ENCODE data around the gene USP31.

USP31 gene

GRCh38 chr16:23181506-23181905, 32.3 kb upstream of the USP31 start:
- no peak for TF ChIP-seq ZNF274 (IDR thresholded peaks at IDR 0.05; ENCODE audit: low read depth, low read length)
- no peak overlapping the region for H3K4me3 ChIP-seq (ENCODE audit: low read length)

GRCh38 chr16:23175651-23176050, 26.4 kb upstream of the USP31 start:
- TF ChIP-seq ZNF274 (IDR thresholded peaks at IDR 0.05; ENCODE audit: low read depth, low read length) = no peak
- no peak overlapping the region for H3K4me3 ChIP-seq (ENCODE audit: low read length)

GRCh38 chr16:23174622-23175021, 25.4 kb upstream of the USP31 start:
- TF ChIP-seq ZNF274 (IDR thresholded peaks at IDR 0.05; ENCODE audit: low read depth, low read length) = no peak
- no peak overlapping the region for H3K4me3 ChIP-seq (ENCODE audit: low read length)

DNA sequence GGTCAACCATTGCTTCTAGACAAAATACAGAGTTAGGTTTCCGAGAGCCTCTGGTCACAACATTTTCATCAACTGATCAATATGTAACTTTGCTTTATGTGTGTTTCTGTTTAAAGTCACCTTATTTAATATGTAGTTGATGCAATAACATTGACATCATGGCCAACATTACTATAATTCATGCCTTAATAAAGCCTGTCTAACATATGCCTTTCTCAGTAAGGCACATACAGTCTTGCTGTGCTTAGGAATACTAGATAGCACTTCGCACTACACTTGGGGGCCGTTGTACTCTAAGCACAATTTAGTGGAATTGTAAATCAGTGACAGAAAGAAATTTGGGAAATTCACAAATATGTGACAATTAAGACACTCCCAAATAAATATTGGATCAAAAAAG, 23.7 kb upstream of the USP31 start:
- no peak overlapping the region for H3K4me3 ChIP-seq (ENCODE audit: low read length)
- no peak for TF ChIP-seq ZNF274 (IDR thresholded peaks at IDR 0.05; ENCODE audit: low read depth, low read length)

DNA sequence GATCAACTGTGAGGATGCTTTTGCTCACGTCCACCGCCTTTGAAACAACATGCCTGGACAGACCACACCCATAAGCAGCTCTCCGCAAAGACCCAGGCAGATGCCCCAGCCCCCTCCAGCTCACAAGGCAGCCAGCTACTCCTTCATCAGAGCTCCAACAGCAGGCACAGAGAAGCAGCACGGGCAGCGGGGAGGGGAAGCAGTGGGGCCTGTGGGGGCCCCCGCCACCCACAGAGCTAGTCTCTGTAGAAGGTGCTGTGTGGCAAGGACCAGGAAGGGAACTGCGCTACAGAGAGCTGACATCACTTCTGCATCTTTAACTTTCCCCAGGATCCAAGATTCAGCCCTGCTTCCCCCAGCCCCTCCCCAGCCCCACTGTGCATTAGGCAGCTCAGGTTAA, 23.3 kb upstream of the USP31 start:
- no peak for TF ChIP-seq ZNF274 (IDR thresholded peaks at IDR 0.05; ENCODE audit: low read depth, low read length)
- H3K4me3 ChIP-seq (ENCODE audit: low read length) = no peak overlapping the region

DNA sequence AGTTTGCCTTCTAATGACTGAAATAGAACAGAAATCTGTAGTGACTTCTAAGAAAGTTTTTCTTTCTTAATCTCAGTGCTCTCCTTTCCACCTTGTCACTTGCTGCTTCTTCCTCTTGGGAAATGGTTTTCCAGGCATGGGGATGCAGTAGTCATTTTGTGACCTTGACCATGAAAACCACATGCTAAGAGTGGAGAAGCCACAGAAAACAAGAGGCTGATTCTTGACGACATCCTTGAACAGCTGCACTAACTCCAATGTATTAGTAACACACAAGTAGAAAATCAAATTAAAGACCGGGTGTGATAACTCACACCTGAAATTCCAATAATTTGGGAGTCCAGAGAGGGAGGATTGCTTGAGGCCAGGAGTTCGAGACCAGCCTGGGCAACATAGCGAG, 15.5 kb upstream of the USP31 start:
- no peak overlapping the region for H3K4me3 ChIP-seq (ENCODE audit: low read length)
- no peak for TF ChIP-seq ZNF274 (IDR thresholded peaks at IDR 0.05; ENCODE audit: low read depth, low read length)

DNA sequence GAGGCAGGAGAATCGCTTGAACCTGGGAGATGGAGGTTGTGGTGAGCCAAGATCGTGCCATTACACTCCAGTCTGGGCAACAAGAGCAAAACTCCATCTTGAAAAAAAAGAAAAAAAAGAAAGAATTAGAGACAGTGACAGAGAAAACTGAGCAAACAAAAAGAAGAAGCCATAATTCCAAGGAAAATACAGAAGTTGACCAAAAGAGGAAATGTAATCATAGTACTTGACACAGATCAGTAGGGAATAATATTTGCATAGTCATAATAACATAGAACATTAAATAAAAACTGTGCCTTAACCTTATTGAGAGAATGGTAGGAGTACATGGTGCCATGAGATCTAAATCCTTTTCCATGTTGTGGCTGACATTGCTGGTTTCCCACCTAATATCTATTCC, 14.7 kb upstream of the USP31 start:
- no peak overlapping the region for H3K4me3 ChIP-seq (ENCODE audit: low read length)
- TF ChIP-seq ZNF274 (IDR thresholded peaks at IDR 0.05; ENCODE audit: low read depth, low read length) = no peak

GRCh38 chr16:23160574-23160973, 11.3 kb upstream of the USP31 start:
- TF ChIP-seq ZNF274 (IDR thresholded peaks at IDR 0.05; ENCODE audit: low read depth, low read length) = no peak
- H3K4me3 ChIP-seq (ENCODE audit: low read length) = no peak overlapping the region

DNA sequence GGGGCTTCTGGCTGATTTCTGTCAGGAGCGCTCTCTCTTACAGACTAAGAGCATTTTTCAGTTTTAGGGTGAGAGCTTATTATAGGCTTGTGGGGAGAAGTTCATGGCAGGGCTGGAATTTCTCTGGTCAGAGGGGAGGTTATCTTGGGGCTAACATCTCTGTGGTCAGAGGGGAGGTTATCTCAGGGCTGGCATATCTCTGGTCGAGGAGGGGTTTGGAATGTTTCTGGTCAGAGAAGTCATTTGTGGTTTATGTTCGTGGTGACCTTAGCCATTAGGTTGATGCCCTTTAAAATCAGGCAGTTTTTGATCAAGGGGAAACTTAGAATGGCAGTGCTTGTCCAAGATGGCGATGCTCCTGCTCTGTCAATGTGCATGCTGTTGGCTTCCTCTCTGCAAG, 10.8 kb upstream of the USP31 start:
- no peak for TF ChIP-seq ZNF274 (IDR thresholded peaks at IDR 0.05; ENCODE audit: low read depth, low read length)
- H3K4me3 ChIP-seq (ENCODE audit: low read length) = no peak overlapping the region

DNA sequence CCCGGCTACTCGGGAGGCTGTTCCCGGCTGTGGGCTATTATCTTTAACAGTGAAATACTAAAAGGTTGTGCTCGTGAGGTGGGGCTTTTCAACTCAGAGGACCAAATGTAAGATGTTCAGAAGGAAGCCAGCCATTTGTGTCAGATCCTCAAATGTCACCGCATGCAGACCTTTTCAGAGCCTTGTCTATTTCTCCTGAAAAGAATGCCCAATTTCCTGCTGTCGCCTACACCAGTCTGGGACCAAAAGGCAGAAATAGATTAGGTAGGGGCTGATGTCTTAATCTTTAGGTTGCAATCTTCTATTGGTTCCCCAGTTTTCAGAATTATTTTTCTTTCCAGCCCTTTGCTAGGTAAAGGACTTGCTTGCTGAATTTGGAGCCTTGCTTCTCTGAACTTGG, 8.9 kb upstream of the USP31 start:
- TF ChIP-seq ZNF274 (IDR thresholded peaks at IDR 0.05; ENCODE audit: low read depth, low read length) = no peak
- no peak overlapping the region for H3K4me3 ChIP-seq (ENCODE audit: low read length)

DNA sequence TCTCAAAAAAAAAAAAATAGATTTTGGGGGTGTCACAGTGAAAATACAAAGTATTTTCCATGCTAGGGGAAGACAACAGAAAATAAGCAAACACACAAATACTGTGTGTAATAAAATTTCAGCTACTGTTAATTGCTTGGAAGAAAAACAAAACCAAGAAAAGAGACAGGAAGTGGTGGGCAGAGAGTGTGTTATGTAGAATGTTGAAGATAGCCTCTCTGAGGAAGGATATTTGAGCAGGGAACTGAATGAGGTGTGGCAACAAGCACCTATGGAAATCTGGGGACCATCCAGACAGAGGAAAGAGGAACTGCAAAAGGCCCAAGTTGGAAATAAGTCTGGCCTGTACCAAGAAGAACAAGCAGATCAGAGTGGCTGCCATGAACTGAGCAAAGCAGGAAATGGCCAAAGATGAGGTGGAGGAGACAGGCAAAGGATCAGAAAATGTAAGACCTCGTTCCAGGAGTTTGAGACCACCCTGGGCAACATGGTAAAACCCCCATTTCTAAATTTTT, 7.8 kb upstream of the USP31 start:
- TF ChIP-seq ZNF274 (IDR thresholded peaks at IDR 0.05; ENCODE audit: low read depth, low read length) = no peak
- H3K4me3 ChIP-seq (ENCODE audit: low read length) = no peak overlapping the region

DNA sequence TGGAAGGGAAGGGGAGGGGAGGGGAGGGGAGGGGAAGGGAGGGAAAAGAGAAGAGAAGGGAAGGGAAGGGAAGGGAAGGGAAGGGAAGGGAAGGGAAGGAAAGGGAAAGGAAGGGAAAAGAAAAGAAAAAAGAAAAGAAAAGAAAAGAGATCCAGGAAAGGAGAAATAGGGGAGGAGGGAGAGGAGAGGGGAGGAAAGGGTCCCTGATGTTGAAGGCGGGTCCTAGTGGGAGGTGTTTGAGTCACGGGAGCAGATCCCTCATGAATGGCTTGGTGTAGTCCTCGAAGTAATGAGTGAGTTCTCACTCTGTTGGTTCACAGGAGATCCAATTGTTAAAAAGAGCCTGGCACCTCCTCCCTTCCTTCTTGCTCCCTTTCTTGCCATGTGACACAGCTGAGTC, 6.9 kb upstream of the USP31 start:
- no peak overlapping the region for H3K4me3 ChIP-seq (ENCODE audit: low read length)
- no peak for TF ChIP-seq ZNF274 (IDR thresholded peaks at IDR 0.05; ENCODE audit: low read depth, low read length)

DNA sequence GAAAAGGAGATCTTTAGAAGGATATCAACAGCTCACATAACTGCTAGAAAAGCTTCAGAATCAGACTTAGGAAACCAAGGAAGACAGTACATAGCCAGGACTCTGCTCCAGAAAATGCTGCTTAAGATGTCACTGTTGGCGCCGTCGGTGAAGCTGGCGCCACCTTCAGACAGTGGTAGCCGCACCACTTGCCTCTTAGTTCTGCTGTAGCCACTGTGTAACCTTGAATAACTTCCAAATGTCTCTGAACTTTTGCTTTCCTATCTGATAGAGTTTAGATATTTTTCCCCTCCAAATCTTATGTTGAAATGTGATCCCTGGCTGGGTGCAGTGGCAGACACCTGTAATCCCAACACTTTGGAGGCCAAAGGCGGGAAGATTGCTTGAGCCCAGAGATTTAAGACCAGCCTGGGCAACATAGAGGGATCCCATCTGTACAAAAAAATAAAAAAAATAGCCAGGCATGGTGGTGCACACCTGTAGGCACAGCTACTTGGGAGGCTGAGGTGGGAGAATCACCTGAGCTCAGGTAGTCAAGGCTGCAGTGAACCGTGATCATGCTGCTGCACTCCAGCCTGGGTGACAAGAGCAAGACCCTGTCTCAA, 6.3 kb upstream of the USP31 start:
- no peak overlapping the region for H3K4me3 ChIP-seq (ENCODE audit: low read length)
- TF ChIP-seq ZNF274 (IDR thresholded peaks at IDR 0.05; ENCODE audit: low read depth, low read length) = no peak

DNA sequence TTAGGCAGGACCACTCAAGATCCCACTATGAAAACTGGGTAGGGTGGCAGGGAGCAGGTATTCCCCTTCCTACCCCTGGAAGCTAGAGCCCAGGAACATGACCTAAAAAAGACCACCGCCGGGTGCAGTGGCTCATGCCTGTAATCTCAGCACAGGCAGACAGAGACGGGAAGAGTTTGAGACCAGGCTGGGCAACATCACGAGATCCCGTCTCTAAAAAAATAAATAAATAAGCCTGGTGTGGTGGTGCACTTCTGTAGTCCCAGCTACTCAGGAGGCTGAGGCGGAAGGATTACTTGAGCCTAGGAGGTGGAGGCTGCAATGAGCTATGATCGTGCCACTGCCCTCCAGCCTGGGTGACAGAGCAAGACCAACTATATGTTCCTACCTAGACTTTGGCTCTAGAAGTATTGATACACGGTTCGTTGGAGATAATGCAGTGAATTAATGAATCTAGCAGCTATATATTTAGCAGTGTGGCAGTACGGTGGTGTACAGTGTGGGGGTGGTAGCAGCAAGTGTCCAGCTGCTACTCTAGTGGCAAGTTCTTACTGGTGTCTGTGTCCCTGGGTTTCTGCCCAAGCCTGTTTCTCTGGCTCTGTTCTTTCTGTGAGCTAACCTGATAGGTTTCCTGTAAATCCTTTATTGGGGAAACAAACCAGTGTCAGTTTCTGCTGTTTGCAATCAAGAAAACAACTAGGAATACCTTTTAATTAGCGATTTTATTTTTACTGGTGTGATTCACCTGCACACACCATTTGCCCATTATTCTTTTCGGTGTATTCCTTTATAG, 3.3 kb upstream of the USP31 start:
- no peak overlapping the region for H3K4me3 ChIP-seq (ENCODE audit: low read length)
- no peak for TF ChIP-seq ZNF274 (IDR thresholded peaks at IDR 0.05; ENCODE audit: low read depth, low read length)

GRCh38 chr16:23149993-23150364, 727 bp upstream of the USP31 start:
- peak overlapping the region; percentile 65 for H3K4me3 ChIP-seq (ENCODE audit: low read length)
- no peak for TF ChIP-seq ZNF274 (IDR thresholded peaks at IDR 0.05; ENCODE audit: low read depth, low read length)

All from GM08714 (cell line).